Retinal pigment epithelial cell (primary cell): ENCODE data around the gene FBXO4.

ENCODE experiments used
- DNase-seq: peaks from one replicate; pipeline ENCODE4 v3.0.0-alpha.2; 2010; ENCODE audit warnings: low read depth
- H3K4me3 ChIP-seq: 2 replicates; pipeline ENCODE4 v1.5.1; 2011; ENCODE audit warnings: mild to moderate bottlenecking, low read length, control low read depth, moderate library complexity
- TF ChIP-seq, protein P1 (sequence below): conservative IDR thresholded peaks from 2 replicates; pipeline ENCODE4 v1.5.1; 2011; ENCODE audit warnings: low read depth, low read length, control low read depth, inconsistent platforms

FBXO4 gene

GRCh38 chr5:41903892-41904799, 20.9 kb upstream of the FBXO4 start, which contains the start of gene RIMOC1:
TSS of gene RIMOC1 (plus strand) at chr5:41904344. CDS start at chr5:41904368, 24 bp downstream.
- peak within 1 kb of the TSS; percentile 90 for H3K4me3 ChIP-seq
- TF ChIP-seq, protein P1, sequence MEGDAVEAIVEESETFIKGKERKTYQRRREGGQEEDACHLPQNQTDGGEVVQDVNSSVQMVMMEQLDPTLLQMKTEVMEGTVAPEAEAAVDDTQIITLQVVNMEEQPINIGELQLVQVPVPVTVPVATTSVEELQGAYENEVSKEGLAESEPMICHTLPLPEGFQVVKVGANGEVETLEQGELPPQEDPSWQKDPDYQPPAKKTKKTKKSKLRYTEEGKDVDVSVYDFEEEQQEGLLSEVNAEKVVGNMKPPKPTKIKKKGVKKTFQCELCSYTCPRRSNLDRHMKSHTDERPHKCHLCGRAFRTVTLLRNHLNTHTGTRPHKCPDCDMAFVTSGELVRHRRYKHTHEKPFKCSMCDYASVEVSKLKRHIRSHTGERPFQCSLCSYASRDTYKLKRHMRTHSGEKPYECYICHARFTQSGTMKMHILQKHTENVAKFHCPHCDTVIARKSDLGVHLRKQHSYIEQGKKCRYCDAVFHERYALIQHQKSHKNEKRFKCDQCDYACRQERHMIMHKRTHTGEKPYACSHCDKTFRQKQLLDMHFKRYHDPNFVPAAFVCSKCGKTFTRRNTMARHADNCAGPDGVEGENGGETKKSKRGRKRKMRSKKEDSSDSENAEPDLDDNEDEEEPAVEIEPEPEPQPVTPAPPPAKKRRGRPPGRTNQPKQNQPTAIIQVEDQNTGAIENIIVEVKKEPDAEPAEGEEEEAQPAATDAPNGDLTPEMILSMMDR = no peak
- DNase-seq = peak; percentile 99

DNA sequence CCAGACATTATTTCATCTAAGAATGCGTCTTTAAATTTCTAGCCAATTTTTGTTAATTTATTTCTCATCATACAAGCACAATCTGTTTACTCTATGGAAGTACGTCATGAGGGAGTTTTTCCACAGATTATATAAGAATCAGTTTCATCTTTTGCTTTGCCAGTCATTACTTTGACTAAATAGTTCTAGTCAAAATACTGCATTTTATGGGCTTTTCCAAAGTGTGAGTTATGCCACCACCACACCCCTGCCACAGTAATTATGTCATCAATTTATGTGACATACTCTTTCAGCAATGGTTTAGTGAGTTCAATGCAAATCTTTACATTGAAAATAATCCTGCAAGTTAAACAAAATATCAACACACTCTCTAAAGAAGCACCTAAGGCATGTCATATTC, 18.9 kb upstream of the FBXO4 start:
- DNase-seq = no peak
- no peak overlapping the region for H3K4me3 ChIP-seq
- TF ChIP-seq, protein P1 = no peak

DNA sequence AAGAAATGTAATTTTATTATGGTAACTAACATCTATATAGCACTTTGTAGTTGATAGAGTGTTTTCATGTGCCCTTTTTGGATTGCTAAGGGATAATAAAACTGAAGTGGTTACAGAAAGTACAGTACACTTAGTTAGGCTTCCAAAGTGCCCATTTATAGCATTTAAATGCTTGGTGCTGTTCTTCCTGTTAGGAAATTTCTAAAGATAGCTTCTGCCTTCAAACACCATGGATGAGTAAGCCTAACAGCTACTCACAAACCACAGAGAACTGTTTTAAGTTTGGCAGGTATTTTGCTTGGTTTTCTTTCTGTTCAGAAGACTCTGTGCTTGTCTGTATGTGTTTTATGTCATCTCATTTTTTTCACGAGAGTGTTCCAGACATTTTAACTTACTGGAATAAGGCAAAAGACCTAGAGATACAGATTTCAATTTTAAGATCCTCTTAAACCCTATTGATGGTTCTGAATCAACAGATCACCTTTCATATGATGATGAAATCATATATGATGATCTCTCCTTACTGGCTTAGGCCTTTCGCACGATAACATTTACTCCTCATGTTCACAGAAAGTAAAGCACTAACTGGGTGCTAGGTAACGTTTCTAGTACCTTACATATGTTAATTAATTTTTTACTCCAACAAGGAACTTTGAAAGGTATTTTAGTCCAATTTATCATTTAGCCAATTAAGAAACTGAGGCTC, 16.6 kb upstream of the FBXO4 start:
- H3K4me3 ChIP-seq = no peak overlapping the region
- DNase-seq = no peak
- TF ChIP-seq, protein P1 = no peak

DNA sequence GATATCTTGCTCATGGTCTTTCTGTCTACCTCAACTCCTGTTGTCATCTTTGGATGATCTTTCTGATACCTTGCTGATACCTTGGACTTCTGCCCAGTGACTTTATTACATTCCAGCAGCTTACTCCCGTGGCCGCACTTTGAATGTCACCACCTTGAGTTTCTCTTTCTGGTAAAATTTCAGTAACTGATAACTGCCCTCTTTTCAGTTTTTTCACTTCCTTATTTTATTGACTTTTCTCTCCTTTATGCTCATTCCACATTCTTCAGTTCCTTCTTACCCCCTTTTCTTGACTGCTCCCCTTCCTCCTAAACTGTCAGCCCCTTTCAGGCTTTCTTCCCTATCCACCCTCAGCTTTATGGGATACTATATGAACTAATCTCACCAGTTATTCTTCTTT, 7.0 kb upstream of the FBXO4 start:
- H3K4me3 ChIP-seq = no peak overlapping the region
- no peak for DNase-seq
- TF ChIP-seq, protein P1 = no peak

GRCh38 chr5:41921166-41921565, 3.9 kb upstream of the FBXO4 start:
- no peak for DNase-seq
- TF ChIP-seq, protein P1 = no peak

DNA sequence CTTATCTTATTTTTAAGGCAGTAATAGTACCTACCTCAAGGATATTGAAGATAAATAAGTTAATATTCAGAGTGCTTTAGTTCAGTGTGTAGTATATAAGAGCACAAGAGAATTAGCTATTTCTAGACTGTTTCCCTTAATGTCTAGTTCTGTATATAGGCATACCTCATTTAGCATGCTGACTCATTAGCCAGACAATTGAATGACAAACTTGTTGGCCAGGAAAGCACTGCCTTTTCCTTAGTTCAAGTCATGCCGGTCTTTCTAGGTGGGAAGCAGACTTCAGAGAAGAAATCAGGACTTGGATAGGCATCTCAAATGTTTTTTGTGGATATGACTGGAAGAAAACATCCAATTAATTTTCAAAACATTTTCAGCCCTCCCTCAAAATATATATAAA, 3.2 kb upstream of the FBXO4 start:
- DNase-seq = no peak
- no peak overlapping the region for H3K4me3 ChIP-seq
- TF ChIP-seq, protein P1 = no peak

More at GRCh38 chr5:41921166-41921565, 3.9 kb upstream of the FBXO4 start:
- H3K4me3 ChIP-seq = no peak overlapping the region
